ENCODE results near the gene DCAF6.

- TF ChIP-seq CTCF (conservative IDR thresholded peaks at IDR 0.05 in 1 of 2, IDR thresholded peaks at IDR 0.05 in 1 of 2; ENCODE audit: extremely low read depth in 1 of 2, insufficient read depth in 1 of 2, low read depth in 1 of 2, low read length in 2 of 2): no peak
- no peak for TF ChIP-seq EZH2 (IDR thresholded peaks at IDR 0.05; ENCODE audit: borderline replicate concordance, low read length)
These were observed 30.8 kb upstream of the DCAF6 start for GRCh38 chr1:167905671-167906070.

Measured in mammary epithelial cell (primary cell).